A673 (cell line): ENCODE measurements around the gene UNC50.
"Not testable (repeated sequence)": the region's sequence is repeated elsewhere in the genome, so short reads cannot be mapped to it uniquely, and the experiment has no call there.

Source experiments
- CTCF ChIP-seq: fragments of 300-800, 200-600 bp; sonication (generic); conservative IDR thresholded peaks from 2 replicates; pipeline ENCODE4 v1.5.1; 2017; ENCODE audit warnings: low read depth, mild to moderate bottlenecking, antibody characterized with exemption, low read length, moderate library complexity, mixed read lengths
- EZH2 ChIP-seq: fragments of 200-600 bp; sonication (generic); IDR thresholded peaks from 2 replicates; pipeline ENCODE4 v1.6.1; 2017; ENCODE audit warnings: borderline replicate concordance, low read depth, mild to moderate bottlenecking, mixed read lengths, antibody characterized with exemption, low read length; ENCODE audit not compliant: poor library complexity, severe bottlenecking

GRCh38 chr2:98659491-98659840 is 51.1 kb downstream of the UNC50 start:
- not testable (repeated sequence) for TF ChIP-seq CTCF, EZH2
